Embryonic facial prominence (tissue), 1 donor: ENCODE results near the gene ATAD3B.
"Not testable (repeated sequence)": the region's sequence is repeated elsewhere in the genome, so short reads cannot be mapped to it uniquely, and the experiment has no call there.

Experiments
- DNase-seq: peaks from one replicate; pipeline ENCODE4 v3.0.0-alpha.2; 2016; ENCODE audit errors: extremely low spot score

The ATAD3B gene

DNA sequence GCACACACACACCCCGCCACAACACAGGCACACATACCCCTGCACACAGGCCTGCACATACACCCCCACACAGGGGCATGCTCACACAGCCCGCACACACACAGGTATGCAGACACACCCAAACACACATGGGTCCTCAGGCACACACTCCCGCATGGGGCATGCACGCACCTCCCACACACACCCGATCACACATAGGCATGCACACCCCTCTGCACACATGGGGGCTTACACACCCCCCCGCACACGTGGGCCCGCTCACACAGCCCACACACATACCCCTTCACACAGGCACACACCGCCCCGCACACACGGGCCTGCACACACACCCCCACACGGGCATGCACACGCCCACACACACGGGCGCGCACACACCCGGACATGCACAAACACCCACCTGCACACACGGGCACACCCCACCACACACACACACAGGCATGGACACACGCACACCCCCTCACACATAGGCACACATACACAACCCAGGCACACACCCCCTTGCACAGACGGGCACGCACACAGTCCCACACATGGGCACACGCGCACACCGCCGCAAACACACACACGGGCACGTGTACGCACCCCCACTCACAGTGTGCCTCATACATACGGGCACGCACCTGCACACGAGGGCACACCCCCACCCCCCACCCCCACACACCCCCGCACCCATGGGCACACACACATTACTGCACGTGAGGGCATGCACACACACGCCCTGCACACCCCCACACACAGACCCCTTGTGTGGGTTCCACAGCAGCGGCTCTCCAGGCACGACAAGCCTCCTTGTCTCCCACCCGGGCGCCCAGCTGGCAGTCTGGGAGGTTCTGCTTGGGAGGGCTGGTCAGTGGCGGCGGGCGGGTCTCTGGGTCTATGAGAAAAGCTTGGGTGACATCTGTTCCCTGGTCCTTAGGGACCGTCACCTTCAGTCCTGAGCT is 8.3 kb downstream of the ATAD3B start:
- DNase-seq: no peak

DNA sequence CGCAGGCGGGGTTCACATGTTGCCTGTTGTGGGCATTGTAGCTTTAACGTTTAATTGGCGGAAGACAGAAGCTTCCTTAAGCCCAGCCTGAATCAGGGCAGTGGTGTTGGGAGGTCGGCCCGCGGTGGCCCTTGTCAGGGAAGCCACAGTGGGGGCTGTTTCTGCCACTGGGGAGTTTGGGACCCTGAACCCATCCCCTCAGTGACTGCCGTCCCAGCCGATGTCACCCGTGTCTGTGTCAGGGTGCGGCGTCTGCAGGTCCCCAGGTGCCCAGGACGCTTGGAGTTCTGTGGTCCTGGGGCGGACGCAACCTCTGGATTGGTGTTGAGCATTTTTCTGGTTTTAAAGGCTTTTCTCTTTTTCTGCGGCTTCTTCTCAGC is 8.9 kb downstream of the ATAD3B start:
- not testable (repeated sequence) for DNase-seq

DNA sequence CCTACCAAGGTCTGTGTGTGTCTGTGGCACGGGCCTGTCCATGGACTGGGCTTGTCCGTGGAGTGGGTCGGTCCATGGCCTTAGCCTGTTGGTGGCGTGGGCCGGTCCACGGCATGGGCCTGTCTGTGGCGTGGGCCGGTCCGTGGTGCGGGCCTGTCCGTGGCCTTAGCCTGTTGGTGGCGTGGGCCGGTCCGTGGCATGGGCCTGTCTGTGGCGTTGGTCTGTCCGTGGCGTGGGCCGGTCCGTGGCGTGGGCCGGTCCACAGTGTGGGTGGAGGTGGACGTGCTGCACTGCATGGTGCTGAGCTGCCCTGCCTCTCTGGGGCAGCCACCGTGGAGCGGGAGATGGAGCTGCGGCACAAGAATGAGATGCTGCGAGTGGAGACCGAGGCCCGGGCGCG is 10.2 kb downstream of the ATAD3B start:
- not testable (repeated sequence) for DNase-seq

DNA sequence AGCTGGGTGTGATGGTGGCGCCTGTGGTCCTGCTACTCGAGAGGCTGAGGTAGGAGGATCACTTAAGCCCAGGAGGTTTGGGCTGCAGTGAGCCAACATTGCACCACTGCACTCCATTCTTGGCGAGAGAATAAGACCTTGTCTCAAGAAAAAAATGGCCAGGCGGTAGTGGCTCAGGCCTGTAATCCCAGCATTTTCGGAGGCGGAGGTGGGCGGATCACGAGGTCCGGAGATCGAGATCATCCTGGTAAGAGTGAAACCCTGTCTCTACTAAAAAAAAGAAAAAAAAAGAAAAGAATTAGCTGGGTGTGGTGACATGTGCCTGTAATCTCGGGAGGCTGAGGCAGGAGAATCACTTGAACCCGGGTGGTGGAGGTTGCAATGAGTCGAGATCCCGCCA is 11.3 kb downstream of the ATAD3B start:
- DNase-seq: no peak

DNA sequence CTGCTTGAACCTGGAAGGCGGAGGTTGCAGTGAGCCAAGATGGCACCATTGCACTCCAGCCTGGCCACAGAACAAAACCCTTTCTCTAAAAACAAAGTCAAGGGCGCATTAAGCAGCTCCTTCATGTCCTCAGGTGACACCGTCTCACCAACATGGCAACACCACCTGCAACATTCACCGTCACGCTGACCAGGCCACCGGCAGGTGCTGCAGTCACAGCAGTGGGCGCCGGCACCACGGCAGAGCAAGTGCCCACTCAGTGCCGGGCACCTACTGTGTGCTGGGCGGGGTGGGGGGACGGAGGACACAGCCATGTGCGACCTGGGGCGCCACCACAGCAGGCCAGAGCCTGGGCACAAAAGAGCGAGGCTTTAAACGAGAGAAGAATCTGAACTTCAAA is 12.1 kb downstream of the ATAD3B start:
- DNase-seq: no peak

DNA sequence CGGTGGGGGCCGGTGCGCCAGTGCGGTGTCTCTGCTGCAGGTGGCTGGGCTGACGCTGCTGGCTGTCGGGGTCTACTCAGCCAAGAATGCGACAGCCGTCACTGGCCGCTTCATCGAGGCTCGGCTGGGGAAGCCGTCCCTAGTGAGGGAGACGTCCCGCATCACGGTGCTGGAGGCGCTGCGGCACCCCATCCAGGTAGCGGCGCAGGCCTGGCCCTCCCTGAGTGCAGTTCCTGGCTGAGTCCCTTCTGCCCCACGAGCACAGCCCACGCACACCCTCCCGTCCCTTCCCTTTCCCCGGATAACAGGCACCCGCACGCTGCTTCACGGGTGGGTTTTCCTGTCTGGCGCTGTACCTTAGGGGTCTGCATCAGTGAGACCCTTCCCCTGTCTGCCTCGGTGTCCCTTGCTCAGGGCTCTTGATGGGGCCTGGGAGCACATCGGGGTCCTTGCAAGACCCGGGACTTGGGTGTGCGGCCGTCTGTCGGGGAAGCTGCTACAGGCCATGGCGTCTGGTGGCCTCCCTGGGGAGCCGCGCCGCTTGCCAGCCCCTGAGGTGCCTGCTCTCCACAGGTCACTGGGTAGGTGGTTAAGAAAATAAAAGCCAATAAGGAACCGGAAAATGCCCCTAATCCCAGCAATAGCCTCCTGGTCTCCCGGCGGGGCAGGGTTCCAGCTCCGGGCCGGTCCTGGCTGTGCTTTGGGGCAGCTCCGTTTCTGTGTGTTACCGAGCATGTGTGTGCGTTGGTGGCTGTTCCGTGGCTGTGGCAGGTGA is 13.6 kb downstream of the ATAD3B start:
- not testable (repeated sequence) for DNase-seq

DNA sequence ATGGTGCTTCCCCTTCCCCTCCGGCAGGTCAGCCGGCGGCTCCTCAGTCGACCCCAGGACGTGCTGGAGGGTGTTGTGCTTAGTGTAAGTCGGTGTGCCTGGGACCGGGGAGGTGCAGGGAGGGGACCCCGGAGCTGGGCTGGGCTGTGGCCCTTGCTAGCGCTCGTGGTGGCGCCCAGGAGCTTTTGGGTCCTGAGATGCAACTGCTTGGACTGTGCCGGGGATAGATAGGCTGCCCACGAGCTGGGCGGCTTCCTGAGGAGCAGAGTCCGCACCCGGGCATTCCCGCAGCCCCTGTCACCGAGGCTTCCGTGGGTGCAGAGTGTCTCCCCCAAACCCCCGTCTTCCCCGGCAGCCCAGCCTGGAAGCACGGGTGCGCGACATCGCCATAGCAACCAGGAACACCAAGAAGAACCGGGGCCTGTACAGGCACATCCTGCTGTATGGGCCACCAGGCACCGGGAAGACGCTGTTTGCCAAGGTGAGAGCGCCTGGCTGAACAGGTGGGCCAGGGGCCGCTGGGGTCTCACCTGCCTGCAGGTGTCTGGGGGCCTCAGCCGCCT is 14.3 kb downstream of the ATAD3B start:
- not testable (repeated sequence) for DNase-seq

DNA sequence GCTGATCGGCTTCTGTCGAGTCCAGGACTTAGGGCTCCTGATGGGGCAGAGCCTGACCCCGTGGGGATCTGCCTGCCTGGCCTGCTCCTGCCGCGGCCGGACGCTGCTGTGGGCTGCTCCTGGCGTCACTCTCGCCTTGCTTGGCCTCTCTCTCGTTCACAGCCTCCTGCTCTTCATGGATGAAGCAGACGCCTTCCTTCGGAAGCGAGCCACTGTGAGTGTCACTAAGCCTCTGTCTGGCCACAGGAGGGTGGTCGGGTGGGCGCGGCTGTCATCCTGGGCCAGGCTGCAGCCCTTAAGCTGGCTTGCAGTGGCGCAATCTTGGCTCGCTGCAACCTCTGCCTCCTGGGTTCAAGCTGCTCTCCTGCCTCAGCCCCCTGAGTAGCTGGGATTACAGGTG is 16.1 kb downstream of the ATAD3B start:
- DNase-seq: no peak

DNA sequence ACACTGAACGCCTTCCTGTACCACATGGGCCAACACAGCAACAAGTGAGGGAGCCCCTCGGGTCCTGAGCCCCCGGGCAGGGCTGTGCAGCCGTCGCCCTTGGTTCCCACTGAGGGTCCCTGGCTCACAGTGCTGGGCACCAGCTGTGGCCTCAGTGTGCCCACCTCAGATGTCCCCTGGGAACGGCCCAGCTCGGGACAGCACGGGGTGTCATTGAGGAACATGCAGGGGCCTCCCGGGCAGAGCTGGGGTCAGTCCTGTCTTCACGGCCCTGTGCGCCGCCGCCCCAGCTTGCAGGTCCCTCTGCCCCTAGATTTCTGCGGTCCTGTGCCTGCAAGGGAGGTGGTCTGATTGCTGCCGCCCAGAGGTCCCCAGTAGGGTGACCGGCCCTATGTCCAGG is 17.7 kb downstream of the ATAD3B start:
- no peak for DNase-seq

DNA sequence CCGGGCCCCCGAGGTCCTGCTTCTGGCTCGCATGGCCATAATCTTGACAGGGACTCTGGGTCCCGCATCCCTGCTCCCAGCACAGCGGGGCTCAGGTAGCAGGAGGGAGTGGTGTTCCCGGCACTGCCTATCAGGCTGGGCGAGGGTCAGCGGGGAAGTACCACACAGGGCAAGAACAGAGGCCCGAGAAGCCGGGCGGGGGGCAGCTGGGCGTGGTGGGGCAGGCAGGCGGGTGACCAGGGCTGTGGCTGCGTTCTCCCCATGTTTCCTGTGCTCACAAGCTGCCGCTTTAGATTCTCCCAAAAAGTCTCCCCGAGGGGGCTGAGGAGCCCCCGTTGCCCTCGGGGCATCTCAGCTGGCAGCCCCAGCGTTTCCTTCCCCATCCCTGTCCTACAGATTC is 18.3 kb downstream of the ATAD3B start:
- no peak for DNase-seq

DNA sequence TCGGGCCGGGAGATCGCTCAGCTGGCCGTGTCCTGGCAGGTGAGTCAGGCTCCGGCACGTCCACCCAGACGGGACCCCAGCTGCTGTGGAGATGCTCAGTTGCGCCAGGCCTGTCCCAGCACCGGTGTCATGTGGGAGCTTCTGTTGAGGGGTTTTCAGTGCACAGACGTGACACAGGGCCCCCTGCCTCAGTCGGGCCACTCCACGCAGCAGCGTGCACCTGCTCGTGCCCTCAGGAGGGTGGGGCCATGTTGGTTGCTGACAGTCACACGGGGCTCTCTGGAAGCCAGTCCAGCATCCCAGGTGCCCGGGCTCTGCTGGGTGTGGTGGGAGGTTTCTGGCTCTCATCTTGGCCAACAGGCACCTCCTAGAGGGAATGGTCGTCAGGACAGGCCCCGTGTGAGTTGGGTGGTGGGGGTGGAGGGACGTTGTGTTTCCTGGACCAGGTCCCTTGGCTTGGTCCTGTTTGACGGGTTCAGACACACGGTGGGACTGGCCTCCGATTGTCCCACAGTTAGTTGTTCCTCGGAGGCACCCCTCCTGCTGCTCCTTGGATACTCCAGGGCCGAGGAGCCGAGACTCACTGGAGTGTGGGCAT is 19.2 kb downstream of the ATAD3B start:
- DNase-seq: no peak

DNA sequence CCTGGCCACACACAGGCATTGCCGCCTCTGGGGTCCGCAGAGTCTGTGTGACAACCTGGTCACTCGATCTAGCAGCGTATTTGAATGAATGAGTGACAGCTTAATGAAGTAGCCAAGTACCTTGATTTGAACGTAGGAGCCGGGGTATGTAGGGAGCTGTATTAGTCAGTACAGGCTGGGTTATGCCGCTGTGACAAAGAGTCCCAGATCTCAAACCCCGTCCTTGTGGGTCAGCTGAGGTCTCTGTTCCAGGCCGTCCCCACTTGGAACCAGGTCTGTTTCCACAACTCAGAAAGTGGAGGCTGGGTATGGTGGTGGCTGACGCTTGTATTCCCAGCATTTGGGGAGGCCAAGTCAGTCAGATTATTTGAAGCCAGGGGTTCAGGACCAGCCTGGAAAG is 20.0 kb downstream of the ATAD3B start:
- DNase-seq: no peak

DNA sequence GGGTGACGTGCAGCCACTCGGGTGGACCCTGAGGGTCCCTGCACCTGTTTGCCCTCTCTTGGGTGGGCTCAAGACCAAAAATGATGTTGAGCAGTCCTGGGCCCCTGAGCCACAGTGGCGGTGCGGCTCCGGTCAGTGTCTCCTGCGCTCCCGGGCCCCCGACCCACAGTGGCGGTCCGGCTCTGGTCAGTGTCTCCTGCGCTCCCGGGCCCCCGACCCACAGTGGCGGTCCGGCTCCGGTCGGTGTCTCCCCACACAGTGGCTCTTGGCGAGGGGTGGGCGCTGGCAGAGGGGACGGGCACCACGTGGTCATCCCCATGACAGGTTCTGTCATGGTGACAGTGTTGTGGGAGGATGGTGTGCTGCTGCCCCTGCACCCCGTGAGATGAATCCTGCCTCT is 22.7 kb downstream of the ATAD3B start:
- DNase-seq: not testable (repeated sequence)

DNA sequence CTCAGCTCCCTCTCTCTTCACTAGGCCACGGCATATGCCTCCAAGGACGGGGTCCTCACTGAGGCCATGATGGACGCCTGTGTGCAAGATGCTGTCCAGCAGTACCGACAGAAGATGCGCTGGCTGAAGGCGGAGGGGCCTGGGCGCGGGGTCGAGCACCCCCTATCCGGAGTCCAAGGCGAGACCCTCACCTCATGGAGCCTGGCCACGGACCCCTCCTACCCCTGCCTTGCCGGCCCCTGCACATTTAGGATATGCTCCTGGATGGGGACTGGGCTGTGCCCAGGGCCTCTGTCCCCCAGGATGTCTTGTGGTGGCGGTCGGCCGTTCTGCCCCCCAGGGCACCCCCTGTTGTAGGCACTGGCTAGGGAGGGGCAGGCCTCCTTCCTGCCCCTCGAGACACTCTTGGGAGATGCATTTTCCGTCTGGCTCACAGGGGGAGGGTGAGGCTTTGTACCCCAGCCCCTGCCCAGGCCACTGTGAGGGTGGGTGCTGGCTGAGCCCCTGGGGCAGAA is 24.0 kb downstream of the ATAD3B start:
- DNase-seq: not testable (repeated sequence)

DNA sequence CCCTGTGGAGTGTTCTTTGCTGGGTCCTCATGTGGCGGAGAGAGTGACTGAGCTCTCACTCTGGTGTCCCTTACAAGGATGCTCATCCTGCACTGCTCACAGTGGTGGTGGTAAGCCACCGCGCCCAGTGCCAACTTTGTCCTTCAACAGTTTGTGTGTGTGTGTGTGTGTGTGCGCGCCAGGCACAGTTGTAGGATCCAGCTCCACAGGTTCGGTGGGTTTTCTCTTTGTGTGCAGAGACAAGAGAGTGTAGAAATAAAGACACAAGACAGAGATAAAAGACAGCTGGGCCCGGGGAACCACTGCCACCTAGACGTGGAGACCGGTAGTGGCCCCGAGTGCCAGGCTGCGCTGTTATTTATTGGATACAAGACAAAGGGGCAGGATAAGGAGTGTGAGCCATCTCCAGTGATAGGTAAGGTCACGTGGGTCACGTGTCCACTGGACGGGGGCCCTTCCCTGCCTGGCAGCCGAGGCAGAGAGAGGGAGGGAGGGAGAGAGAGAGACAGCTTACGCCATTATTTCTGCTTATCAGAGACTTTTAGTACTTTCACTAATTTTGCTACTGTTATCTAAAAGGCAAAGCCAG is 33.3 kb downstream of the ATAD3B start:
- peak; percentile 6 for DNase-seq

DNA sequence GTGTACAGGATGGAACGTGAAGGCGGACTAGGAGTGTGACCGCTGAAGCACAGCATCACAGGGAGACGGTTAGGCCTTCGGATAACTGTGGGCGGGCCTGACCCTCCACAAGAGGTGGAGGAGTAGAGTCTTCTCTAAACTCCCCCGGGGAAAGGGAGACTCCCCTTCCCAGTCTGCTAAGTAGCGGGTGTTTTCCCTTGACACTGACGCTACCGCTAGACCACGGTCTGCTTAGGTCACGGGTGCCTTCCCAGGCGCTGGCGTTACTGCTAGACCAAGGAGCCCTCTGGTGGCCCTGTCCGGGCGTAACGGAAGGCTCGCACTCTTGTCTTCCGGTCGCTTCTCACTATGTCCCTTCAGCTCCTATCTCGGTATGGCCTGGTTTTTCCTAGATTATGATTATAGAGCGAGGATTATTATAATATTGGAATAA is 33.8 kb downstream of the ATAD3B start:
- DNase-seq: not testable (repeated sequence)

DNA sequence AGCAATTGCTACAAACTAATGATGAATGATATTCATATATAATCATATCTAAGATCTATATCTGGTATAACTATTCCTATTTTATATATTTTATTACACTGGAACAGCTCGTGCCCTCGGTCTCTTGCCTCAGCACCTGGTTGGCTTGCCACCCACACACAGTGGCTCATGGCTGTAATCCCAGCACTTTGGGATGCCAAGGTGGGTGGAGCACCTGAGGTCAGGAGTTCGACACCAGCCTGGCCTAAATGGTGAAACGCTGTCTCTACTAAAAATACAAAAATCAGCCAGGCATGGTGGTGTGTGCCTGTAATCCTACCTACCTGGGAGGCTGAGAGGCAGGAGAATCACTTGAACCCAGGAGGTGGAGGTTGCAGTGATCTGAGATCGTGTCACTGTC is 34.2 kb downstream of the ATAD3B start:
- DNase-seq: not testable (repeated sequence)

DNA sequence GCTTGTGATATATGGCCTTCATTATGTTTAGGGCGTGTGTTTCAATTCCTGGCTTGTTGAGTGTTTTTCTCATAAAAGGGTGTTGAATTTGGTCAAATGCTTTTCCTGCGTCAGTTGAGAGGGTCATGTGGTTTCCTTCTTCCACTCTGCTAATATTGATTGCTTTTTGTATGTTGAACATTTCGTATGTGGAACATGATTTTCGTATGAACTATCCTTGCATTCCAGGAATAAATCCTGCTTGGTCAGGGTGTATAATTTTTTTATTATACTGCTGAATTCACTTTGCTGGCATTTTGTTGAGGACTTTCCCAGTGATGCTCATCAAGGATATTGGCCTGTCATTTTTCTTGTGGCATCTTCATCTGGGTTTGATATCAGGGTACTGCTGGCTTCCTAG is 35.7 kb downstream of the ATAD3B start:
- no peak for DNase-seq

DNA sequence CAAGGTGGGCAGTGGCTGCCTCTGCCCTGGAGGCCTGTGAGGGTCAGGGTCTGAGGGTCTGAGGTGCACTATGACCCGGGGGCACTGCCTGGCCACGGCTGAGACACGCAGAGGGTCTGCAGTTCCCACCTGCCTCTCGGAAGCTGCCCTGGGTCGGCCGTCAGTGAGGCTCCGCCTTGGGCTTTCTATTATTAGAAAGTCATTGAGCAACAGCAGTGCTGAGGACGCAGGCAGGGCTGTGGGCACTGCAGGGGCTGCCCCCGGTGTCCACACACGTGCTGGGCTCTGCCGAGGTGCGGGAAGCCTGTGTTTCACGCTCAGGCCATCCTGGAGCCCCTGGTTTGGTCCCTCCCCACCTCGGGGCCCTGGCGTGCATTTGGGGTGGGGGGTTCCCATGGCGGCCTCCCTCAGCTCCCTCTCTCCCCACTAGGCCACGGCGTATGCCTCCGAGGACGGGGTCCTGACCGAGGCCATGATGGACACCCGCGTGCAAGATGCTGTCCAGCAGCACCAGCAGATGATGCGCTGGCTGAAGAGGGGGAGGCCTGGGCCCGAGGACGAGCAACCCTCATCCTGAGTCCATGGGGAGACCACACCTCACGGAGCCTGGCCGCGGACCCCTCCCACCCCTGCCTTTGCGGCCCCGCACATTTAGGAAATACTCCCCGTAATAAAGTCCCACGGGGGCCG is 37.4 kb downstream of the ATAD3B start:
- not testable (repeated sequence) for DNase-seq

DNA sequence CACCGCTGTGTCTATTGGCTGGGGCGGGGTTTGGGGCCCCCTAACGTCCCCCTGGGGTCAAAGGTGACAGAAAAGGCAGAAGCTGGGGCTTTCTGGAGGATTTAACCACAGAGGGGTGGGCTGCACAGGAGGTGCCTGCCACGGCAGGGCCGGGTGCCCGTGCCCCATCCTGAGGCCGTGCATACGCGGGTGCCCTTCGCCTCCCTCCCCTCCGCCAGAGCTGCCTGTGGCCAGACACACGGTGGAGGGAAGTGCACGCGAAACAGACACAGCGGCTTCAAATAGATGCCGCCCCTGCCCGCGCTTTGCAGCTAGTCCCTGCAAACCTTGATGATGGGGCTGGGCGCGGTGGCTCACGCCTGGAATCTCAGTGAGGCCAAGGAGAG is 37.9 kb downstream of the ATAD3B start:
- not testable (repeated sequence) for DNase-seq
